H1 (cell line): Measurements from ENCODE around the gene CGAS. TPM values are rescaled to one million over a fixed set of nuclear protein-coding genes. Genes with fewer than 3 reads are reported as not detected.

ENCODE experiments used
- KDM4A ChIP-seq: IDR thresholded peaks from one replicate; pipeline ENCODE4 v1.7.1; 2012; ENCODE audit warnings: low read depth, mild to moderate bottlenecking, moderate library complexity, low read length, inconsistent platforms; ENCODE audit not compliant: severe bottlenecking
- RXRA ChIP-seq: IDR thresholded peaks from 2 replicates; pipeline ENCODE4 v1.6.1; 2011; ENCODE audit warnings: low read depth, mild to moderate bottlenecking, low read length, moderate library complexity; ENCODE audit not compliant: insufficient read depth
- ZNF274 ChIP-seq: IDR thresholded peaks from 2 replicates; pipeline ENCODE4 v1.7.0; 2012; ENCODE audit warnings: low read length, borderline replicate concordance; ENCODE audit errors: extremely low read depth
- polyA plus RNA-seq, 7 experiments: library from polyadenylated mRNA; depleted of rRNA in 3 of 7; stranded (reverse) in 5 of 7; unstranded in 2 of 7; fragments of >200 nt in 5 of 7; fragments of 200-250 nt in 2 of 7; gene quantifications; 1 replicate in 5 of 7; 2 replicates in 1 of 7; 4 replicates in 1 of 7; pipeline versions ENCODE4 v1.2.1 to v1.2.3, GENCODE V29; 2011 to 2013; ENCODE audit warnings: missing spikeins in 2 of 7, mixed read lengths in 2 of 7
- total RNA-seq: library from RNA; stranded (reverse); fragmentation: NEBNext Ultra II Directional; extraction: Animal tissue kit (Norgen Biotek cat#: 25700); gene quantifications from 2 replicates; pipeline ENCODE4 v1.2.1, GENCODE V29; 2021

CGAS gene
- total and polyA plus RNA-seq, 2 of the 8 experiments (the other 6 are each of a cell fraction or from before 2014, with no cell fraction given) = 2.1 to 6.3 TPM

- TF ChIP-seq ZNF274 (no peak), KDM4A (no peak), RXRA (no peak)
These were observed 62.2 kb downstream of the CGAS start (continued) for GRCh38 chr6:73389854-73390253.
